Glutamatergic neuron (in vitro differentiated cells): ENCODE results near the gene FRMD4B. TPM values are rescaled to one million over a fixed set of nuclear protein-coding genes. Genes with fewer than 3 reads are reported as not detected.

Experiments used
- DNase-seq: peaks from one replicate; pipeline ENCODE4 v3.0.0; 2022
- H3K27ac Mint-ChIP-seq: one replicate; pipeline ENCODE4 v1.8.0; 2020; ENCODE audit warnings: mild to moderate bottlenecking, mixed read lengths, inconsistent platforms; ENCODE audit not compliant: unreplicated experiment
- H3K27me3 Mint-ChIP-seq: one replicate; pipeline ENCODE4 v1.8.0; 2020; ENCODE audit warnings: mild to moderate bottlenecking, moderate library complexity, mixed read lengths, inconsistent platforms; ENCODE audit not compliant: unreplicated experiment
- H3K36me3 Mint-ChIP-seq: one replicate; pipeline ENCODE4 v1.8.0; 2020; ENCODE audit warnings: mild to moderate bottlenecking, mixed read lengths, inconsistent platforms; ENCODE audit not compliant: unreplicated experiment
- H3K4me1 Mint-ChIP-seq: one replicate; pipeline ENCODE4 v1.8.0; 2020; ENCODE audit warnings: mild to moderate bottlenecking, low read depth, mixed read lengths, inconsistent platforms; ENCODE audit not compliant: unreplicated experiment
- H3K4me3 Mint-ChIP-seq: one replicate; pipeline ENCODE4 v1.8.0; 2020; ENCODE audit warnings: mild to moderate bottlenecking, mixed read lengths, inconsistent platforms; ENCODE audit not compliant: unreplicated experiment
- H3K9me3 Mint-ChIP-seq: one replicate; pipeline ENCODE4 v1.8.0; 2020; ENCODE audit warnings: mild to moderate bottlenecking, moderate library complexity, mixed read lengths, inconsistent platforms; ENCODE audit not compliant: unreplicated experiment
- CTCF ChIP-seq: fragments of 200-600 bp; sonication (generic); IDR thresholded peaks from one replicate; pipeline ENCODE4 v1.5.0; 2021; ENCODE audit not compliant: partially characterized antibody, unreplicated experiment
- total RNA-seq: library from RNA; stranded (reverse); fragmentation: NEBNext Ultra II Directional; extraction: Animal tissue kit (Norgen Biotek cat#: 25700); gene quantifications from one replicate; pipeline ENCODE4 v1.2.1, GENCODE V29; 2021; ENCODE audit not compliant: unreplicated experiment

FRMD4B gene
- total RNA-seq, 1 donor from 2014 or later: 3.9 TPM

- H3K9me3 Mint-ChIP-seq: no peaks in the 10 kb centered on the region
- H3K27ac Mint-ChIP-seq: no peak overlapping the region
- no peak overlapping the region for H3K4me3 Mint-ChIP-seq
- no peaks in the 10 kb centered on the region for H3K36me3 Mint-ChIP-seq
- no peaks in the 10 kb centered on the region for H3K4me1 Mint-ChIP-seq
- TF ChIP-seq CTCF: no peak
- H3K27me3 Mint-ChIP-seq: no peaks in the 10 kb centered on the region
- DNase-seq: no peak
Observed at GRCh38 chr3:69328963-69329302, 57.0 kb downstream of the FRMD4B start.

GRCh38 chr3:69328103-69328962 lies 57.6 kb downstream of the FRMD4B start:
- DNase-seq: no peak
- Mint-ChIP-seq H3K27ac (no peak overlapping the region), H3K4me1 (no peaks in the 10 kb centered on the region), H3K4me3 (no peak overlapping the region), H3K27me3 (no peaks in the 10 kb centered on the region), H3K36me3 (no peaks in the 10 kb centered on the region), H3K9me3 (no peaks in the 10 kb centered on the region)
- TF ChIP-seq CTCF: no peak

- Mint-ChIP-seq H3K4me1 (no peaks in the 10 kb centered on the region), H3K27ac (no peak overlapping the region), H3K9me3 (no peaks in the 10 kb centered on the region), H3K27me3 (no peaks in the 10 kb centered on the region), H3K4me3 (no peak overlapping the region), H3K36me3 (no peaks in the 10 kb centered on the region)
- no peak for TF ChIP-seq CTCF
- DNase-seq: no peak
Observed at GRCh38 chr3:69326855-69327300, 59.0 kb downstream of the FRMD4B start.

GRCh38 chr3:69325151-69325550 lies 60.7 kb downstream of the FRMD4B start:
- Mint-ChIP-seq H3K4me3 (no peak overlapping the region), H3K27me3 (no peaks in the 10 kb centered on the region), H3K9me3 (no peaks in the 10 kb centered on the region), H3K27ac (no peak overlapping the region), H3K4me1 (peaks cover 4% of the 10 kb centered on the region), H3K36me3 (no peaks in the 10 kb centered on the region)
- no peak for TF ChIP-seq CTCF
- no peak for DNase-seq

- peaks cover 4% of the 10 kb centered on the region for H3K4me1 Mint-ChIP-seq
- no peaks in the 10 kb centered on the region for H3K27me3 Mint-ChIP-seq
- TF ChIP-seq CTCF: no peak
- H3K27ac Mint-ChIP-seq: no peak overlapping the region
- H3K9me3 Mint-ChIP-seq: peaks cover 2% of the 10 kb centered on the region
- no peak overlapping the region for H3K4me3 Mint-ChIP-seq
- DNase-seq: no peak
- no peaks in the 10 kb centered on the region for H3K36me3 Mint-ChIP-seq
Observed at GRCh38 chr3:69324362-69325025, 61.4 kb downstream of the FRMD4B start.
